Liver (tissue), 9 donors: ENCODE data around the gene EIPR1. TPM values are rescaled to one million over a fixed set of nuclear protein-coding genes. Genes with fewer than 3 reads are reported as not detected.

Experiments
- DNase-seq: peaks from one replicate; pipeline ENCODE4 v3.0.0-alpha.2; 2017; ENCODE audit warnings: low spot score
- H3K27ac ChIP-seq, 2 donors: one replicate each; pipeline ENCODE4 v1.7.0; 2013; ENCODE audit warnings: inconsistent platforms in 2 of 2, low read length in 2 of 2, control low read depth in 1 of 2, low read depth in 1 of 2, mild to moderate bottlenecking in 1 of 2
- H3K27me3 ChIP-seq, 4 donors: one replicate each; pipeline versions ENCODE4 v1.6.1 to v1.7.0; 2013; ENCODE audit warnings: low read length in 3 of 4, inconsistent platforms in 1 of 4, mild to moderate bottlenecking in 1 of 4, moderate library complexity in 1 of 4; ENCODE audit not compliant: control insufficient read depth in 4 of 4, insufficient read depth in 4 of 4
- H3K36me3 ChIP-seq, 4 donors: one replicate each; pipeline versions ENCODE4 v1.6.1 to v1.7.0; 2013; ENCODE audit warnings: low read length in 3 of 4, mild to moderate bottlenecking in 3 of 4, low read depth in 1 of 4, moderate library complexity in 1 of 4; ENCODE audit not compliant: control insufficient read depth in 4 of 4, insufficient read depth in 3 of 4
- H3K4me1 ChIP-seq, 4 donors: one replicate each; pipeline versions ENCODE4 v1.6.1 to v1.7.0; 2013; ENCODE audit warnings: low read length in 3 of 4, mild to moderate bottlenecking in 3 of 4, moderate library complexity in 1 of 4; ENCODE audit not compliant: control insufficient read depth in 4 of 4, insufficient read depth in 4 of 4
- H3K4me3 ChIP-seq, 3 donors: one replicate each; pipeline versions ENCODE4 v1.6.1 to v1.7.0; 2013; ENCODE audit warnings: low read length in 3 of 3, control low read depth in 1 of 3, low read depth in 1 of 3, mild to moderate bottlenecking in 1 of 3
- H3K9ac ChIP-seq, 2 donors: one replicate each; pipeline ENCODE4 v1.7.0; 2013; ENCODE audit warnings: low read length in 2 of 2, mild to moderate bottlenecking in 2 of 2, moderate library complexity in 2 of 2, control low read depth in 1 of 2, low read depth in 1 of 2
- H3K9me3 ChIP-seq, 4 donors: one replicate each; pipeline versions ENCODE4 v1.6.1 to v1.7.0; 2013; ENCODE audit warnings: low read length in 3 of 4; ENCODE audit not compliant: control insufficient read depth in 4 of 4
- CTCF ChIP-seq: fragments of 150-350 bp; IDR thresholded peaks from 2 replicates; pipeline ENCODE4 v1.5.1; 2017; ENCODE audit warnings: improper control_type of control experiment, low read depth, low read length; ENCODE audit not compliant: missing input control
- EGR1 ChIP-seq, 2 donors: IDR thresholded peaks; 2 replicates each; pipeline ENCODE4 v1.6.1; 2016 to 2018; ENCODE audit warnings: antibody characterized with exemption in 2 of 2, low read depth in 2 of 2
- FOXA1 ChIP-seq: IDR thresholded peaks from 2 replicates; pipeline ENCODE4 v1.6.1; 2016; ENCODE audit warnings: antibody characterized with exemption
- FOXA2 ChIP-seq: IDR thresholded peaks from 2 replicates; pipeline ENCODE4 v1.6.1; 2016; ENCODE audit warnings: antibody characterized with exemption
- GABPA ChIP-seq, 2 donors: IDR thresholded peaks in 1 of 2; conservative IDR thresholded peaks in 1 of 2; 2 replicates each; pipeline ENCODE4 v1.6.1; 2016; ENCODE audit warnings: antibody characterized with exemption in 2 of 2, mild to moderate bottlenecking in 1 of 2, moderate library complexity in 1 of 2
- HNF4A ChIP-seq, 2 donors: conservative IDR thresholded peaks; 2 replicates each; pipeline ENCODE4 v1.6.1; 2016; ENCODE audit warnings: antibody characterized with exemption in 2 of 2, mild to moderate bottlenecking in 2 of 2
- HNF4G ChIP-seq: IDR thresholded peaks from 2 replicates; pipeline ENCODE4 v1.6.1; 2016; ENCODE audit warnings: antibody characterized with exemption
- JUND ChIP-seq, 2 donors: IDR thresholded peaks; 2 replicates each; pipeline ENCODE4 v1.6.1; 2016; ENCODE audit warnings: antibody characterized with exemption in 2 of 2
- NR2F2 ChIP-seq: IDR thresholded peaks from 2 replicates; pipeline ENCODE4 v1.6.1; 2016; ENCODE audit warnings: antibody characterized with exemption
- RAD21 ChIP-seq, 2 donors: IDR thresholded peaks; 2 replicates each; pipeline ENCODE4 v1.6.1; 2016; ENCODE audit warnings: antibody characterized with exemption in 2 of 2, mild to moderate bottlenecking in 2 of 2
- RXRA ChIP-seq, 2 donors: IDR thresholded peaks; 2 replicates each; pipeline ENCODE4 v1.6.1; 2017 to 2018; ENCODE audit warnings: antibody characterized with exemption in 2 of 2, mild to moderate bottlenecking in 1 of 2
- SP1 ChIP-seq: IDR thresholded peaks from 2 replicates; pipeline ENCODE4 v1.6.1; 2018; ENCODE audit warnings: antibody characterized with exemption, mild to moderate bottlenecking
- TAF1 ChIP-seq: conservative IDR thresholded peaks from 2 replicates; pipeline ENCODE4 v1.6.1; 2016; ENCODE audit warnings: antibody characterized with exemption, mild to moderate bottlenecking
- YY1 ChIP-seq: IDR thresholded peaks from 2 replicates; pipeline ENCODE4 v1.6.1; 2016; ENCODE audit warnings: antibody characterized with exemption, mild to moderate bottlenecking
- ZBTB33 ChIP-seq: IDR thresholded peaks from 2 replicates; pipeline ENCODE4 v1.6.1; 2016; ENCODE audit warnings: antibody characterized with exemption
- WGBS: extraction: QIAGEN DNeasy Blood & Tissue Kit; methylation state at CpG from one replicate; pipeline ENCODE4 v1.1.7; 2013; 5-methylcytosine and 5-hydroxymethylcytosine counted together
- polyA plus RNA-seq, 2 donors: library from polyadenylated mRNA; stranded (reverse) in 1 of 2; unstranded in 1 of 2; fragments of 200-250 nt in 1 of 2; fragments of >200 nt in 1 of 2; fragmentation: Nextera tagmentation in 1 of 2; extraction: Ambion mirVana in 1 of 2; gene quantifications; one replicate each; pipeline versions ENCODE4 v1.2.1 to v1.2.3, GENCODE V29; 2013 to 2015
- total RNA-seq, 2 donors: library from RNA; depleted of rRNA; stranded (reverse); fragments of >200 nt; gene quantifications; one replicate each; pipeline ENCODE4 v1.2.3, GENCODE V29; 2014
- TF ChIP-seq, protein P1 (sequence below): IDR thresholded peaks from 2 replicates; pipeline ENCODE4 v1.6.1; 2016; ENCODE audit warnings: antibody characterized with exemption, mild to moderate bottlenecking
- TF ChIP-seq, protein P2 (sequence below): IDR thresholded peaks from 2 replicates; pipeline ENCODE4 v1.6.1; 2016; ENCODE audit warnings: antibody characterized with exemption
- TF ChIP-seq, protein P3 (sequence below): IDR thresholded peaks from 2 replicates; pipeline ENCODE4 v1.6.1; 2016; ENCODE audit warnings: antibody characterized with exemption
- donor health status: healthy.
- donor health status: healthy.
- donor health status: healthy.
- donor health status: healthy.
- donor health status: healthy.

The EIPR1 gene
- total and polyA plus RNA-seq, 4 donors: 7.6 to 12.1 (median 11.4) TPM

GRCh38 chr2:3219536-3219935, 158.1 kb downstream of the EIPR1 start:
- Histone ChIP-seq H3K9ac (no peak overlapping the region), H3K9me3 (no peaks in the 10 kb centered on the region), H3K4me1 (no peaks in the 10 kb centered on the region), H3K4me3 (no peak overlapping the region), H3K36me3 (no peaks in the 10 kb centered on the region), H3K27me3 (no peaks in the 10 kb centered on the region), H3K27ac (no peak overlapping the region)
- TF ChIP-seq GABPA (IDR thresholded peaks at IDR 0.05 in 1 of 2, conservative IDR thresholded peaks at IDR 0.05 in 1 of 2) (no peak), RXRA (IDR thresholded peaks at IDR 0.05) (no peak), HNF4A (conservative IDR thresholded peaks at IDR 0.05) (no peak), JUND (IDR thresholded peaks at IDR 0.05) (no peak)
- TF ChIP-seq, protein P1, sequence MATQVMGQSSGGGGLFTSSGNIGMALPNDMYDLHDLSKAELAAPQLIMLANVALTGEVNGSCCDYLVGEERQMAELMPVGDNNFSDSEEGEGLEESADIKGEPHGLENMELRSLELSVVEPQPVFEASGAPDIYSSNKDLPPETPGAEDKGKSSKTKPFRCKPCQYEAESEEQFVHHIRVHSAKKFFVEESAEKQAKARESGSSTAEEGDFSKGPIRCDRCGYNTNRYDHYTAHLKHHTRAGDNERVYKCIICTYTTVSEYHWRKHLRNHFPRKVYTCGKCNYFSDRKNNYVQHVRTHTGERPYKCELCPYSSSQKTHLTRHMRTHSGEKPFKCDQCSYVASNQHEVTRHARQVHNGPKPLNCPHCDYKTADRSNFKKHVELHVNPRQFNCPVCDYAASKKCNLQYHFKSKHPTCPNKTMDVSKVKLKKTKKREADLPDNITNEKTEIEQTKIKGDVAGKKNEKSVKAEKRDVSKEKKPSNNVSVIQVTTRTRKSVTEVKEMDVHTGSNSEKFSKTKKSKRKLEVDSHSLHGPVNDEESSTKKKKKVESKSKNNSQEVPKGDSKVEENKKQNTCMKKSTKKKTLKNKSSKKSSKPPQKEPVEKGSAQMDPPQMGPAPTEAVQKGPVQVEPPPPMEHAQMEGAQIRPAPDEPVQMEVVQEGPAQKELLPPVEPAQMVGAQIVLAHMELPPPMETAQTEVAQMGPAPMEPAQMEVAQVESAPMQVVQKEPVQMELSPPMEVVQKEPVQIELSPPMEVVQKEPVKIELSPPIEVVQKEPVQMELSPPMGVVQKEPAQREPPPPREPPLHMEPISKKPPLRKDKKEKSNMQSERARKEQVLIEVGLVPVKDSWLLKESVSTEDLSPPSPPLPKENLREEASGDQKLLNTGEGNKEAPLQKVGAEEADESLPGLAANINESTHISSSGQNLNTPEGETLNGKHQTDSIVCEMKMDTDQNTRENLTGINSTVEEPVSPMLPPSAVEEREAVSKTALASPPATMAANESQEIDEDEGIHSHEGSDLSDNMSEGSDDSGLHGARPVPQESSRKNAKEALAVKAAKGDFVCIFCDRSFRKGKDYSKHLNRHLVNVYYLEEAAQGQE: no peak
- 95% methylated on average over 4 of the region's 4 CpGs for WGBS
- no peak for DNase-seq

- H3K4me3 ChIP-seq: no peak overlapping the region
- no peak overlapping the region for H3K27ac ChIP-seq
- no peaks in the 10 kb centered on the region for H3K9me3 ChIP-seq
- DNase-seq: no peak
- WGBS: 81% methylated on average over 7 of the region's 7 CpGs
- TF ChIP-seq HNF4G (no peak), GABPA (IDR thresholded peaks at IDR 0.05 in 1 of 2, conservative IDR thresholded peaks at IDR 0.05 in 1 of 2) (no peak), JUND (IDR thresholded peaks at IDR 0.05) (no peak), YY1 (no peak), FOXA2 (no peak), NR2F2 (no peak), RAD21 (IDR thresholded peaks at IDR 0.05) (no peak), TAF1 (no peak), EGR1 (IDR thresholded peaks at IDR 0.05; ENCODE audit: low read depth in 2 of 2) (no peak), FOXA1 (no peak), CTCF (no peak), HNF4A (conservative IDR thresholded peaks at IDR 0.05) (no peak), ZBTB33 (no peak), RXRA (IDR thresholded peaks at IDR 0.05) (no peak), SP1 (no peak)
- TF ChIP-seq, protein P2, sequence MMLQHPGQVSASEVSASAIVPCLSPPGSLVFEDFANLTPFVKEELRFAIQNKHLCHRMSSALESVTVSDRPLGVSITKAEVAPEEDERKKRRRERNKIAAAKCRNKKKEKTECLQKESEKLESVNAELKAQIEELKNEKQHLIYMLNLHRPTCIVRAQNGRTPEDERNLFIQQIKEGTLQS: no peak
- TF ChIP-seq, protein P1: no peak
- TF ChIP-seq, protein P3, sequence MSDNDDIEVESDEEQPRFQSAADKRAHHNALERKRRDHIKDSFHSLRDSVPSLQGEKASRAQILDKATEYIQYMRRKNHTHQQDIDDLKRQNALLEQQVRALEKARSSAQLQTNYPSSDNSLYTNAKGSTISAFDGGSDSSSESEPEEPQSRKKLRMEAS: no peak
- H3K4me1 ChIP-seq: no peaks in the 10 kb centered on the region
- no peaks in the 10 kb centered on the region for H3K27me3 ChIP-seq
- no peaks in the 10 kb centered on the region for H3K36me3 ChIP-seq
- no peak overlapping the region for H3K9ac ChIP-seq
Measured at GRCh38 chr2:3217646-3218045, 160.0 kb downstream of the EIPR1 start.
